Upper lobe of left lung (tissue), 6 donors: ENCODE measurements around the gene HABP4. TPM values are rescaled to one million over a fixed set of nuclear protein-coding genes. Genes with fewer than 3 reads are reported as not detected.

Source experiments
- ATAC-seq, 2 donors: fragments of 200-7000 bp; cut with Tn5 transposase; one replicate each; pipeline ENCODE4 v1.9.1; 2022; ENCODE audit warnings: mild to moderate bottlenecking in 2 of 2, moderate library complexity in 2 of 2; ENCODE audit not compliant: low FRiP score in 2 of 2
- DNase-seq, 2 donors: peaks; one replicate each; pipeline ENCODE4 v3.0.0-alpha.2; 2019 to 2020
- H3K27ac ChIP-seq, 4 donors: fragments of 200-600 bp; sonication (generic); one replicate each; pipeline ENCODE4 v1.5.1; 2016 to 2019
- H3K27me3 ChIP-seq, 4 donors: fragments of 200-600 bp; sonication (generic); one replicate each; pipeline ENCODE4 v1.5.1; 2017 to 2019
- H3K36me3 ChIP-seq, 4 donors: fragments of 200-600 bp; sonication (generic); one replicate each; pipeline ENCODE4 v1.5.1; 2016 to 2019
- H3K4me1 ChIP-seq, 4 donors: fragments of 200-600 bp; sonication (generic); one replicate each; pipeline ENCODE4 v1.5.1; 2018 to 2019
- H3K4me3 ChIP-seq, 4 donors: fragments of 200-600 bp; sonication (generic); one replicate each; pipeline ENCODE4 v1.5.1; 2017 to 2019; ENCODE audit warnings: mild to moderate bottlenecking in 2 of 4, moderate library complexity in 1 of 4
- H3K9me3 ChIP-seq, 4 donors: fragments of 200-600 bp; sonication (generic); one replicate each; pipeline ENCODE4 v1.5.1; 2018 to 2019
- EP300 ChIP-seq, 4 donors: sonication (generic); formaldehyde crosslinking; IDR thresholded peaks; one replicate each; pipeline ENCODE4 v1.5.1; 2017; ENCODE audit warnings: antibody characterized with exemption in 4 of 4, control low read depth in 2 of 4
- POLR2A ChIP-seq, 4 donors: fragments of 450-650 bp; IDR thresholded peaks; one replicate each; pipeline ENCODE4 v1.5.1; 2016 to 2017; ENCODE audit warnings: antibody characterized with exemption in 4 of 4, mild to moderate bottlenecking in 2 of 4
- POLR2AphosphoS5 ChIP-seq, 2 donors: sonication (generic); formaldehyde crosslinking; IDR thresholded peaks; one replicate each; pipeline ENCODE4 v1.5.1; 2017; ENCODE audit warnings: antibody characterized with exemption in 2 of 2
- WGBS, 2 donors: methylation state at CpG; one replicate each; pipeline ENCODE4 v1.1.5; 2017 to 2018; 5-methylcytosine and 5-hydroxymethylcytosine counted together
- total RNA-seq, 6 donors: library from RNA; depleted of rRNA in 4 of 6; stranded (reverse); fragments of >200 nt in 4 of 6; gene quantifications; one replicate each; pipeline versions ENCODE4 v1.1.0 to v1.2.1, GENCODE V29; 2016 to 2021
- TF ChIP-seq, protein P1 (sequence below), 6 experiments: fragments of 450-650 bp in 4 of 6; fragments of 200-600 bp in 2 of 6; sonication (generic) in 2 of 6; IDR thresholded peaks; one replicate each; pipeline ENCODE4 v1.5.1; 2016 to 2019; ENCODE audit warnings: antibody characterized with exemption in 6 of 6
- donor health status: DM: no; HTN: no; CAD: no; lungs with moderate emphysema.
- donor health status: DM: no; HTN: yes; CAD: no; lungs with severe emphysema.

Gene HABP4
- total RNA-seq, 6 donors from 2014 or later: 3.1 to 14.6 (median 9.7) TPM

DNA sequence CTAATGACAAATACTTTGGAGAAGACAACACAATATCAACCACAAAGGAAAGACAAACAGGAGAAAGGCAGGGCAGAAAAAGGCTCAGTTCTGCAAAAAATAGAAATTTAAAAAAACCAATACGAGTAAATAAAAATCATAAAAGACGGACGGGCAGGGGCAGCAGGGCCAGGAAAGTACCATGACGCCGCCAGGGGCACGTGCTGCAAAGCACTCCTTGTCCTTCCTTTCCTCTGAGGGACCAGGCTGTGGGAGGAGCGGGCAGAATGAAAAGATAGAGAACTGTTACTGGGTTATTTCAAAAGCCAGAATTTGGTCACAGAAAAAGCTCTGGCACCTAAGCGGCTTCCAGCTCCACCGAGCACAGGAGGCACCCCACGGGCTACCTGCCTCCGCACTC, 53.9 kb downstream of the HABP4 start:
- DNase-seq (no peak), ATAC-seq (no peak)
- H3K4me1 ChIP-seq: peaks cover 0 to 5% (median 2%) of the 10 kb centered on the region in 4 donors
- 91 to 92% methylated on average over 11 of the region's 11 CpGs for WGBS, 2 donors
- no peak overlapping the region for H3K27ac ChIP-seq
- no peaks in the 10 kb centered on the region for H3K27me3 ChIP-seq
- no peak overlapping the region for H3K4me3 ChIP-seq
- no peak for TF ChIP-seq POLR2AphosphoS5 (IDR thresholded peaks at IDR 0.05)
- TF ChIP-seq, protein P1, sequence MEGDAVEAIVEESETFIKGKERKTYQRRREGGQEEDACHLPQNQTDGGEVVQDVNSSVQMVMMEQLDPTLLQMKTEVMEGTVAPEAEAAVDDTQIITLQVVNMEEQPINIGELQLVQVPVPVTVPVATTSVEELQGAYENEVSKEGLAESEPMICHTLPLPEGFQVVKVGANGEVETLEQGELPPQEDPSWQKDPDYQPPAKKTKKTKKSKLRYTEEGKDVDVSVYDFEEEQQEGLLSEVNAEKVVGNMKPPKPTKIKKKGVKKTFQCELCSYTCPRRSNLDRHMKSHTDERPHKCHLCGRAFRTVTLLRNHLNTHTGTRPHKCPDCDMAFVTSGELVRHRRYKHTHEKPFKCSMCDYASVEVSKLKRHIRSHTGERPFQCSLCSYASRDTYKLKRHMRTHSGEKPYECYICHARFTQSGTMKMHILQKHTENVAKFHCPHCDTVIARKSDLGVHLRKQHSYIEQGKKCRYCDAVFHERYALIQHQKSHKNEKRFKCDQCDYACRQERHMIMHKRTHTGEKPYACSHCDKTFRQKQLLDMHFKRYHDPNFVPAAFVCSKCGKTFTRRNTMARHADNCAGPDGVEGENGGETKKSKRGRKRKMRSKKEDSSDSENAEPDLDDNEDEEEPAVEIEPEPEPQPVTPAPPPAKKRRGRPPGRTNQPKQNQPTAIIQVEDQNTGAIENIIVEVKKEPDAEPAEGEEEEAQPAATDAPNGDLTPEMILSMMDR (IDR thresholded peaks at IDR 0.05): no peak
- TF ChIP-seq EP300 (IDR thresholded peaks at IDR 0.05): no peak
- no peak for TF ChIP-seq POLR2A (IDR thresholded peaks at IDR 0.05)
- no peaks in the 10 kb centered on the region for H3K9me3 ChIP-seq
- no peaks in the 10 kb centered on the region for H3K36me3 ChIP-seq

DNA sequence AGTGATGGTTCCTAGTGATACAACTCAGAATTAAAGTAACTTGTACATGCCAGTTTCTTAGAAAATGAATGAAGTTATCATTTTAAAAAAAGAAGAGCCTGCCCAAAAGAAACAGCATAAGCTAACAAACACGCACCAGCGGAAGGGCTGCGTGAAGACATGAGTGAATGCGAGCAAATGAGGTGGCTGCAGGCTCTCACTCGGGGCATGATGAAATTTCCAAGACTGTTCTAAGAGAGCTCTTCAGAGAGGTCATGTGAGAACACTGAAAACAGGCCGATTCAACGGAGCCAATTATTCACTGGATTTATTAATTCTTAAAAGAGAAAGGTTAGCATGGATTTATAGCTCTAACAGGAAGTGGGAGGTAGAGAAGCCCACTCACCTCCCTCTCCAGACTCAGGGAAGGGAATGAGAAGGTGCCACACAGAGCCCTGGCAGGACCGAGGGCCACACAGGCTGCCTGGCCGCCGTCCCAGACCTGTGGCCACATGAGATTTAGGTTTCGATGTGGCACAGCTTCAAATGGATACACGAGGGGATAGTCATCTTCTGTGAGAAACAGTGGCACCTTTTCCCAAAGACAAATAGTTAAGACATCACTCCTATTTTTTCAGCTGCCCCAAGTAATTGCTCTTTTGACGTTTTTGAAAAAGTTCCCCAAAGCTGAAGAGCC, 55.5 kb downstream of the HABP4 start:
- 59 to 68% methylated on average over 13 of the region's 13 CpGs for WGBS, 2 donors
- ATAC-seq (peak; percentile 66 to 82), DNase-seq (peak; percentile 59 to 69)
- Histone ChIP-seq H3K4me3 (peak overlapping the region in 2 of 4 donors; percentile 10 to 15), H3K36me3 (no peaks in the 10 kb centered on the region), H3K4me1 (peaks cover 0 to 5% (median 2%) of the 10 kb centered on the region in 4 donors), H3K27me3 (no peaks in the 10 kb centered on the region), H3K27ac (peak overlapping the region in 3 of 4 donors; percentile 35 to 52 (median 45)), H3K9me3 (no peaks in the 10 kb centered on the region)
- TF ChIP-seq POLR2AphosphoS5 (IDR thresholded peaks at IDR 0.05) (no peak), EP300 (IDR thresholded peaks at IDR 0.05) (no peak), POLR2A (IDR thresholded peaks at IDR 0.05) (no peak)
- TF ChIP-seq, protein P1 (IDR thresholded peaks at IDR 0.05): no peak

DNA sequence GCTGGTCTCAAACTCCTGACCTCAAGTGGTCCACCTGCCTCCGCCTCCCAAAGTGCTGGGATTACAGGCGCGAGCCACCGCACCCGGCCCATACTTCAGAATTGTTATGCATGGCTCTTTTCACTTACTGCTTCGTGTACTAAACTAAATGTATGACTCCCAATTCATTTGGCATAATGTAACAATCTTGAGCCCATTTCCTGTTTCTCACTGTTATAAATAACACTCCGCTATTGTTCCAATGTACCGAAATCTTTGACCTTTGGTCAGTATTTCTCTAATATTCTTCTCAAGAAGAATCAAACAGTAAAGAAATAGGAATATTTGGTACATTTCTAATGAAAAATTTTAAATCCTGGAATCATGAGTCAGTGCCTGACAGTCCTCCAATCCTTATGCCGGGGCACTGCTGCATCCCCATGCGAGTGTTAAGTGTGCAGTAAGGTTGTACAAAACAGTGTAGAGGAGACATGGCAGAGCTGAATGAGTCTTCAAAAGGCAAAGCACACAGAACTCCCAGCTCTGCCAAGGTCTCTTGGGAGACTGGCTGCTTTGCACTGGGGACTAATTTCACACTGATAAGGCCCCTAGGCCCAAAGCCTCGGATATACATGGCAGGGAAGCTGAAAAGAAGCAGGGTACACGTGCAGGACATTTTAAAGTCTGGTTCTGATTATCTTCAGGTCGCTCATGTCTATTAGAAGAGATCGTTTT, 58.4 kb downstream of the HABP4 start:
- H3K9me3 ChIP-seq: no peaks in the 10 kb centered on the region
- H3K4me1 ChIP-seq: peaks cover 0 to 9% (median 4%) of the 10 kb centered on the region in 4 donors
- no peak overlapping the region for H3K27ac ChIP-seq
- no peaks in the 10 kb centered on the region for H3K27me3 ChIP-seq
- ATAC-seq (no peak), DNase-seq (no peak)
- no peak overlapping the region for H3K4me3 ChIP-seq
- 79 to 84% methylated on average over 14 of the region's 14 CpGs for WGBS, 2 donors
- TF ChIP-seq, protein P1 (IDR thresholded peaks at IDR 0.05): no peak
- TF ChIP-seq POLR2A (IDR thresholded peaks at IDR 0.05) (no peak), EP300 (IDR thresholded peaks at IDR 0.05) (no peak), POLR2AphosphoS5 (IDR thresholded peaks at IDR 0.05) (no peak)
- H3K36me3 ChIP-seq: no peaks in the 10 kb centered on the region

DNA sequence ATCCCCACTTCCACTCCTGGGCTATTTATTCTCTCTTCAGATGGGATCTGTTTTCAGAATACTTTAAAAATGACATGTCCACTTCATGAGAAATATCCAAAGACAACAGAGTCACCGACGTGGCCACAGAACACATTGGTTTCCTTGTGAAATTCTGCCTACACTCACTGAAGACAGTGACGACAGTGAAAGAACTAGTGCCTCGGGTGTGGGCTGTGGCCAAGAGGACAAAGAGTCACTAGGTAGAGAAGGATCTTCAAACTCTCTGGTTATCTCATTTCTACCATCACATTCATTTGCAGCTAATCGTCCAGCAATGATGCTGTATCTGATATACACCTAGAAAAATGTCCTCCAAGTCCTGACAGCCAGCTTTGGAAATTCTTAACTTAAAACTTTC, 59.1 kb downstream of the HABP4 start:
- TF ChIP-seq, protein P1 (IDR thresholded peaks at IDR 0.05): no peak
- no peak for TF ChIP-seq POLR2A (IDR thresholded peaks at IDR 0.05)
- no peak for TF ChIP-seq POLR2AphosphoS5 (IDR thresholded peaks at IDR 0.05)
- no peak for TF ChIP-seq EP300 (IDR thresholded peaks at IDR 0.05)
- H3K4me3 ChIP-seq: no peak overlapping the region
- DNase-seq (no peak), ATAC-seq (no peak)
- H3K4me1 ChIP-seq: peaks cover 0 to 12% (median 9%) of the 10 kb centered on the region in 4 donors
- H3K9me3 ChIP-seq: no peaks in the 10 kb centered on the region
- H3K36me3 ChIP-seq: no peaks in the 10 kb centered on the region
- H3K27ac ChIP-seq: no peak overlapping the region
- H3K27me3 ChIP-seq: no peaks in the 10 kb centered on the region
- 93 to 96% methylated on average over 5 of the region's 5 CpGs for WGBS, 2 donors
